C1 segment of cervical spinal cord (tissue), 14 donors: ENCODE measurements around the gene SYNGR2.
"Not testable (repeated sequence)": the region's sequence is repeated elsewhere in the genome, so short reads cannot be mapped to it uniquely, and the experiment has no call there.

Source experiments
- DNase-seq, 14 donors: peaks; one replicate each; lab custom pipeline; 2025; lab: John Stamatoyannopoulos, UW

Gene SYNGR2

DNA sequence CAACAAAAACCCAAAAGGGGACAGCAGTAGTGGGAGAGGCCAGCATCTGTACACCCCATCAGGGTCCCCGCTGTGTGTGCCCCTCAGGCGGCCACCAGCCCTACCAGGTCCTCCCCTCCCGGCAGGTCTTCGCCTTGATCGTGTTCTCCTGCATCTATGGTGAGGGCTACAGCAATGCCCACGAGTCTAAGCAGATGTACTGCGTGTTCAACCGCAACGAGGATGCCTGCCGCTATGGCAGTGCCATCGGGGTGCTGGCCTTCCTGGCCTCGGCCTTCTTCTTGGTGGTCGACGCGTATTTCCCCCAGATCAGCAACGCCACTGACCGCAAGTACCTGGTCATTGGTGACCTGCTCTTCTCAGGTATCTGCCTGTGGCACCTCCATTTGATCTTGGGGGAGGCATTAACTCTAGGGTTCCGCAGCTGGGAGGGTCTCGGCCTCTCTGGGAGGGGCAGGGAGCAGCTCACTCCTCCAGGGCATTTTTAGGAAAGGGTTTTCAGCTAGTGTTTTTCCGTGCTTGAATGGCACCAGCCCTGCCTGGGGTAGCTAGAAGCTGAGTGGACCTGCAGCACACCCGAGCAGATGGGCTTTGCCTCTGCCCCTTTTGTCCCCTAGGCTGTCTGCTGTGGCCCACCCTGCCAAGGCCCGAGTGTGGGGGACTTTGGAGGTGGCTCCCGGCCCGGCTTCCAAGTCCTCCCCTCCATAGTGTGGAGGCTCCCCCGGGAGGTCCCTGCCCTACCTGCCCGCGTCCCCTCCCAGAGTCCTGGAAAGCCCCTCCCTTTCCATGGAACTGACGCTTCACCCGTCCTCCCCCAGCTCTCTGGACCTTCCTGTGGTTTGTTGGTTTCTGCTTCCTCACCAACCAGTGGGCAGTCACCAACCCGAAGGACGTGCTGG is 2.6 kb downstream of the SYNGR2 start:
- DNase-seq = peak in 1 of 14 donors; percentile 22

DNA sequence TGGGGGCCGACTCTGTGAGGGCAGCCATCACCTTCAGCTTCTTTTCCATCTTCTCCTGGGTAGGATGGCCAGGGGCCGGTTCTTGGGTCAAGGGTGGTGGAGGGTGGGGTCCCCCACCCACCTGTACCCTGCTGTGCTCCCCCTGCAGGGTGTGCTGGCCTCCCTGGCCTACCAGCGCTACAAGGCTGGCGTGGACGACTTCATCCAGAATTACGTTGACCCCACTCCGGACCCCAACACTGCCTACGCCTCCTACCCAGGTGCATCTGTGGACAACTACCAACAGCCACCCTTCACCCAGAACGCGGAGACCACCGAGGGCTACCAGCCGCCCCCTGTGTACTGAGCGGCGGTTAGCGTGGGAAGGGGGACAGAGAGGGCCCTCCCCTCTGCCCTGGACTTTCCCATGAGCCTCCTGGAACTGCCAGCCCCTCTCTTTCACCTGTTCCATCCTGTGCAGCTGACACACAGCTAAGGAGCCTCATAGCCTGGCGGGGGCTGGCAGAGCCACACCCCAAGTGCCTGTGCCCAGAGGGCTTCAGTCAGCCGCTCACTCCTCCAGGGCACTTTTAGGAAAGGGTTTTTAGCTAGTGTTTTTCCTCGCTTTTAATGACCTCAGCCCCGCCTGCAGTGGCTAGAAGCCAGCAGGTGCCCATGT is 3.3 kb downstream of the SYNGR2 start:
- DNase-seq = not testable (repeated sequence)

DNA sequence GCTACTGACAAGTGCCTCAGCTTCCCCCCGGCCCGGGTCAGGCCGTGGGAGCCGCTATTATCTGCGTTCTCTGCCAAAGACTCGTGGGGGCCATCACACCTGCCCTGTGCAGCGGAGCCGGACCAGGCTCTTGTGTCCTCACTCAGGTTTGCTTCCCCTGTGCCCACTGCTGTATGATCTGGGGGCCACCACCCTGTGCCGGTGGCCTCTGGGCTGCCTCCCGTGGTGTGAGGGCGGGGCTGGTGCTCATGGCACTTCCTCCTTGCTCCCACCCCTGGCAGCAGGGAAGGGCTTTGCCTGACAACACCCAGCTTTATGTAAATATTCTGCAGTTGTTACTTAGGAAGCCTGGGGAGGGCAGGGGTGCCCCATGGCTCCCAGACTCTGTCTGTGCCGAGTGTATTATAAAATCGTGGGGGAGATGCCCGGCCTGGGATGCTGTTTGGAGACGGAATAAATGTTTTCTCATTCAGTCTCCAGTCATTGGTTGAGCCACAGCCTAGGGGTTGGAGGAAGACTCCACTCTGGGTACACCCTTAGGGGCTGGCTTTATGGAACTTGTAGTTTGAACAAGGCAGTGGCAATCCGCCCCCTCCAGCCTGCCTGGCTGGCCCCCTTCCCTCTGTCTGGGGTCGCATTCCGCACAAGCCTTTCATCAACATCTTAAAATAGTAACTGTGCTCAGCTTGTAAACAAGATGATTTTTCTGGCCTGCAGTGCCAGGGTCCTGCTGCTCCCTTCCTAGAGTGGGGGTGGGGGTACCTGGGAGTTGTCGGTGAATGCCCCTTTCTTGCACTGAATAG is 4.1 kb downstream of the SYNGR2 start:
- DNase-seq = peak in 5 of 14 donors; percentile 26 to 42 (median 32)

DNA sequence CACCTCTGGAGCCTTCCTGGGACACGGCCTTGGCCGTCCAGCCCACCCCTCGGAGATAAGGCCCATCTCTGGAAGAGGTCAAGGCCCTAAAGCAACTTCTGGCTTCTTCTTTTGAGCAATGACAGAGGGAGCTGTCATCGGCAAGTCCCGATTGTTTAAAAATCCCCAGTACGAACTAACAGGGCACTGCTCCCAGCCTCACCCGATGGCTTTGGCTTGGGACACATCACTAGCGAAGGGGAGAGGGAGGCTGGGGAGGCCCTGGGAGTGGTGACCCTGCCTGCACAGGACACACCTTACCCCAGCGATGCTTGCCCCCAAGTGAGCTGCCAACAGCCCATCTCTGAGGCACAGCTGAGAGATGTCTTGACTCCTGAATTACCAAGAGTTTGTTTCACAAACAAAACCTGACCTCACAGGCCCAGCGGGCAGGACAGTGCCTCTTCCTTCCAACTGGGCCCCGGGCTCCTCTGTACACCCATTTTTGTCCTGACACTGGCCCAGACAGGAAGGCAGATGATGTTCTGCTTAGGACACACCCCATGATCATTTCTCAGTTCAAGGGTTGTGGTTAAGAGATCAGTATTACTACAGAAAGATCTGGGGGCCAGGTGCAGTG is 4.8 kb downstream of the SYNGR2 start:
- peak in 1 of 14 donors; percentile 13 for DNase-seq

DNA sequence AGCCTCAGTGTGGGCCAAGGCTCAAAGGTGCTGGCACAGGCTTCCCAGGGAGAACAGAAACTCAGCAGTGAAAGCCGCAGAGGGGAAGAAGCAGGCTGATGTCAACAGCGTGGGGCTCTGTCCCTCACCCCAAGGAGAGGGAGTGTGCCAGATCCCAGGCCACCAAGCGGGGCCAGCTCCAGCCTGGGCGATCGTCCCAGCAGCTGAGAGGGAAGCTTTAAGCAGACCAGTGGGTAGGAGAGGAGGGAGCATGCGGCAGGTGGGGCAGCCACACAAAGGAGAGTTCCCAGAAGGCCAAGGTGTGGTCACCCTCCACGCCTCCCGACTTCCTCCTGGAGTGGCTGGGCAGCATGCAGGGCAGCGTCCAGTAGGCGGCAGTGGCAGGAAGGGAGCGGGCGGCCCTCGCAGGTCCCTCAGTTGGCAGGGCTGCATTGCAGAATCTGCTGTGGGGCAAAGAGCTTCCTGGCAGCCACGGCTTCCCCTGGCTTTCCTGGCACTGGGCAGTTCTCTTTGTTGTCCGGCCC is 6.0 kb downstream of the SYNGR2 start:
- DNase-seq = peak in 13 of 14 donors; percentile 58 to 97 (median 87)

DNA sequence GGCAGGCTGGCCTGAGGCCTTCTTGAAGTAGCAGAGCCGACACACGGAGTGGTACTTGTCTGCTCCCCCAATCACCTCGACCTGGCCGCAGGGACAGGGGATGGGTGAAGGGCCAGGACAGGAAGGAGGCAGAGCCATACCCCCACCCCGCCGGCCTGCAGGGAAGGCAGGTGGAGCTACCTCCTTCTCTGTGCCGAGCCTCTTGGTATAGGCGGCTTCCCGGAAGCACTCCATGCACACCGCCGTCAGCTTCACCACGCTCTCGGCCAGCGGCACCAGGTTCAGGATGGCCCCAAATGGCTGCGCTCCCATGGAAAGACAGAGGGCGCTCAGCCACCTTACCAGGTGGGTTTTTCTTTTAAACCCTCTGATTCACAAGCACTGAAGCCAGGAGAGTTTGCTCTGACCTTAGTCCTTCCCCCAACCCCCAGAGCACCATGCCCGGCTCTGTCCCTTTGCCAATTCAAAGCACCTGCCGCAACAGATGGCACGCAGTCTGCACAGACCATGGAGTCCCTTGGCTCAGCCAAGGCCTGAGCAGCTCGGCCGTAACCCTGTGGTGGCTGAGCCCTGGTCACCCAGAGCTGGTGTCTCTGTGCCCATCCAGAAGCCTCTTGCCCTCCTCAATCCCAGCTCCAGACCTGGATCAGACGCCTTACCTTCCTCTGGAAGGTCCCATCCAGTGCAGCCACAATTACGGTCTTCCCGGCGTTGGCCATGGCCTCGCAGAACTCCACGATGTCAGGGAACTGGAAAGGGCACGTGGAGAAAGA is 6.7 kb downstream of the SYNGR2 start:
- DNase-seq = peak in 3 of 14 donors; percentile 44 to 97 (median 74)

DNA sequence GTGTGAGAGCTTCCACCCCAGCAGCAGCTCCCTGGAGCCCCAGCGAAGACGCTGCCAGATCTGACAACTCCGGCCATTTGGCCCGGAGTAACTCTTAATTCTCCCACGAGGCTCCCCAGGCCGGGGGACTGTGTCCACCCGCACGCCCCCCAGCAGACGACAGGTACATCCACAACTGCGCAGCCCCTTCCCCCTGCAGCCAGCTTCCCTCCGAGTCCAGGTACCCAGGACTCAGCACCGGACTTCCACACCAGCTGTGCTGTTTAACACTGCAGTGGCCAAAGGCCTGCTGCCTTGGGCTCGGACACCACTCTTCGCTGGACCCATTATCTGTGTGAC is 7.2 kb downstream of the SYNGR2 start:
- DNase-seq = no peak

DNA sequence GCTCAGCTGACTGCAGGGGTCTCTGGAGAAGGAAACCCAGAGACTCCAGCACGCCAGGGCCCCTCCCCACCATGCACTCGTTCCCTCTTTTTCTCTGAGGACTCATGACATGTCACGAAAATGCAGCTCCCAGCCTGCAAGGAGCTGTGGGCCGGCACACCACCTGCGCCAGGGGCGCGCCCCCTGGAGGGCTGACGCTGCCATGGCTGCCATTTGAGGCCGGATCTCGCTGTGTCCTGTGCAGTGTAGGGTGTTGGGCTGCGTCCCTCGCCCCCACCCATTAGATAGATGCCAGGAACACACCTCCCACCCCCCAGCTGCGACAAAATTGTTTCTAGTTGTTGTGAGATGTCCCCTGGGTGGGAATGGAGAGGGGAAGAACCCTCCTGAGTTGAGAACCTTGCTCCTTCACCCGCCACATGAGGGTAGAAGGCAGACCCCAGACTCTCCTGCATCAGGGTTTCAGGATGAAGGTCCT is 8.2 kb downstream of the SYNGR2 start:
- DNase-seq = peak in 10 of 14 donors; percentile 11 to 67 (median 40)

DNA sequence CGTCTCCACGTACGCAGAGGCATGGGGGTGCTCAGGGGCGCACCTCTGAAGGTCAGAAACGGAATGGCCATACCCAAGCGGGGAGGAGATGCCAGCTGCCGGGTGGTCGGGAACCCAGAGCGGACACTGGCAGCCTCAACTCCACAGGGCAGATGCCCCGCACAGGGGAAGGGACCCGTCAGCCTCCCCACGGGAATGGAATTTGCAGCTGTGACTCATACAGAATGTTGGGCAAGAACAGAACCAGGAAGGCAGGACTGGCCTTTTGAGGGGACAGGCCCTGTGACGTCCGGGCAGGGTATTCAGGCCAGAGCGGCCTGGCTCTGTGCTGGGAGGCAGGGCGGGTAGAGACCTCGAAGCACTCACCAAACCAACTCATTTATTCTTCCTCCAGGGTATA is 11.0 kb downstream of the SYNGR2 start:
- DNase-seq = peak in 1 of 14 donors; percentile 34

DNA sequence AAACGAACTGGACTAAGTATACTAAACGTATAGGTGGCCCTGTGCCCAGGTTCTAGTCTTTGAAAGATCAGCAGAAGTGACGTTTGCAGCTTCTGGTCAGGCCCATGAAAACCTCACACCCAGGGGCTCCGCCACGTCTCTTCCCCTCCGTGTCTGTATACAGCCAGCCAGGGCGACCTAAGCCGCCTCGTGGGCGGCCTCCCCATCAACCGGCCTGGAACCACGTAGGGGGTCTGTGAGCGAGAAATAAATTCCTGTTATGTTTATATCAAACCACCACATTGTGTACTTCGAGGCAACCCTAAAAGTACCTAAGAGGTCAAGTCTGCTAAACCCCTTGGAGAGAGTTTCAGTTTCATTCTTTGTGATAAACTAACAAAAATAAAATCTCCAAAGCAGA is 11.7 kb downstream of the SYNGR2 start:
- DNase-seq = no peak

DNA sequence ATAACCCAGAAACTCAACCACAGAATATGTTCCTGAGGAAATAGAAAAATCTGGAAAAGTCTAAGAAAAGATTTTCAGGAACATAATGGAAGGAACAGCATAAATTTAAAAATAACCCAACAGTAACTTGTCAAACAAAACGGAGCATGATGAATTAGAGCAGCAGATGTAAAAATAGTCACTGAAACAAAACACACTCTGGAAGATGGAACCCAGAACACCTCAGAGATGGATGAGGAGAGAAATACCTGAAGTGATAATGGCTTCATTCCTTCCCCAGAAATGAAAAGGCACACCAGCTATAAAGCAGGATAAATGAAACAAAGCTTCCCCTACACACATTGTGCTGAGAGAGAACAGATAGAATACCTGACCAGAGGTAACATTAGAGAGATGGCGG is 12.1 kb downstream of the SYNGR2 start:
- no peak for DNase-seq

DNA sequence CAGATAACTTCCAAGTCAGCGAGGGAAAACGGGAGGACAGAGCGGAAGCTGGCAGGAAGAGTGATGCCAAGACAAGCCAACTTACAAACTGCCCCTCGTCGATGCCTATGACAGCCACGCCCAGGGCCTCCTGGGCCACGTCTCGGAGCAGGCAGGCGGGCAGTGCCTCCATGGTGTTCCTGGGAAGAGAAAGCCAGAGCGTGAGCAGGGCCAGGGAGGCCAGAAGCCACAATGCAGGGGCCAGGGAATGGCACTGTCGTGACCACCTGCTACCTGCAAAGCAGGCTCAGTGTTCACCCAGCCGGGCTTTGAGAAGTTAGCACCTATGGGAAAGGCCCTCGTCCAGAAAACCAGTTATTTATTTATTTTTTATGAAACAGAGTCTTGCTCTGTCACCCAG is 14.1 kb downstream of the SYNGR2 start:
- no peak for DNase-seq

DNA sequence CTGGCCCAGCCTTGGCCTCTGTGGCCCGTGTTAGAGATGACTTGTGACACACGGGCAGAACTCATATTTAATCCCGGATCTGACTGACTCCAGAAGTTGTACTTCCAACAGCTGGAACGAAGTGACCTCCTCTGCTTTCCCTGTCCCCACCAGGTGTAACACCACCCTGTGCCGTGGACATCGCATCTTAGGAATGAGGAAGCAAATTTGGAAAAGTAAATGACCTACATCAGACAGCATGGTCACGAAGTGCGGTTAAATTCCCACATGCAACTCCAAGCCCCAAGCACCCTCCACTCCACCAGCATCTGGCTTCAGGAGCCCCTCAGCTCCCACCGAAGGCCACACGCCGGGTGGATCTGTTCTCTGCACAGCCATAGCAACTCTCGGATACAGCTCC is 15.5 kb downstream of the SYNGR2 start:
- no peak for DNase-seq

DNA sequence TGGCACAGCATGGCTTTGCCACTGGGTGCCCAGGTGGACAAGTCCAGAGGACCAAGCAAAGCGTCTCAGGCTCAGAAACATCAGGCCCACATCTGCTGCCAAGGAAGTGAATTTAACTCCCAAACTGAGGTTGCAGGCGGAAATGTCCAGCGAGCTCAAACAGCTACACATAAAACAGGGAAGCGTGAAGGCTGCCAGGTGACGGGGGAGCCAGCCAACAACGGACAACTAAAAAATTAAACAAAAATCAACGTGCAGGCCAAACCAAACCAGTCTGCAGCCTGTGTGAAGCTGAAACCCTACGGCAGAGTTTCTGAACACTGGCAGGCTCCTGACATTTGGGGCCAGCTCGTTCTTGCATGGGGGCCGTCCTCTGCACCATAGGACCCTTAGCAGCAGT is 16.0 kb downstream of the SYNGR2 start:
- no peak for DNase-seq

DNA sequence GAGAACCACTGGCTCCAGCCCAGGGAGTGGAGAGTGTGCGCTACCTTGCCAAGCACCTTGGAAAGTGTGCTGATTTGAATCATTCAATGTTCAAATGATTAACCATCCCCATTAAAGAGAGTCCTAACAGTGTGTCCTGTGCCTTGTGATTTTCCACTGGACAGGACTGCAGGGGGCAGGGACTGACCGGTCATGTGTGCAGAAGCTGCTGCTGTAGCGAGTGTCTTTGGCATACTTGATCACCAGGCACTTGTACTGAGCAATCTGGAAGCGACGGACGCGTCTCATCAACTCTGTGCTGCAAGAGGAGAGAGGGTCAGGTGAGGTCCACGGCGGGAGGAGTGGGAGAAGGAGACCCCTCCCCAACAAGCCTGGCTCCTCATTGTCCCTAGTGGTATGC is 16.5 kb downstream of the SYNGR2 start:
- DNase-seq = peak in 1 of 14 donors; percentile 35

DNA sequence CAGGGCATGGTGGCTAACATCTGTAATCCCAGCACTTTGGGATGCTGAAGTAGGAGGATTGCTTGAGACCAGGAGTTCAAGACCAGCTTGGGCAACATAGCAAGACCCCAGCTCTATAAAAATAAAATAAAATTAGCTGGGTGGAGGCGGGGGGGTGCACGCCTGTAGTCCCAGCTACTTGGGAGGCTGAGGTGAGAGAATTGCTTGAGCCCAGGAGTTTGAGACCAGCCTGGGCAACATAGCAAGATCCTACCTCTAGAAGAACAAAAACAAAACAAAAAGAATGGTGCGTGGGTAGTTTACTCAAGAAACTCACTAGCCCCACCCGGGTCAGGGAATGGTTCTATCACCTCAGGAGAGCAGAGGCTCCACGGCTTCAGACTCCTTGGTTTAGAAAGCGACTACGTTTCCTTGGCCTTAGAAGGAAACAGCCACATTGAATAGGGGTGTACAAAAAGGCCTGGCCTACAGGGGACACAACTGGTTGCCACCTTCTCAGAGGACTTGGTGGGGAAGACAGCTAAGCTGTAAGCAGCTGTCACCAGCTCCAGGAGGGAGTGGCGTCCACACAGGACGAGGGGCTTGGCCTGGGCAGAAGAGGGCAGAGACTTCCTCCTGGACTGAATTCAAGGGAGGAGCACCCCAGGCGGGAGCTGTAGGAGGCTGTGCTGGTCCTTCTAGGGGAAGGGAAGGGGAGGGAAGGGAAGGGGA is 17.8 kb downstream of the SYNGR2 start:
- no peak for DNase-seq

DNA sequence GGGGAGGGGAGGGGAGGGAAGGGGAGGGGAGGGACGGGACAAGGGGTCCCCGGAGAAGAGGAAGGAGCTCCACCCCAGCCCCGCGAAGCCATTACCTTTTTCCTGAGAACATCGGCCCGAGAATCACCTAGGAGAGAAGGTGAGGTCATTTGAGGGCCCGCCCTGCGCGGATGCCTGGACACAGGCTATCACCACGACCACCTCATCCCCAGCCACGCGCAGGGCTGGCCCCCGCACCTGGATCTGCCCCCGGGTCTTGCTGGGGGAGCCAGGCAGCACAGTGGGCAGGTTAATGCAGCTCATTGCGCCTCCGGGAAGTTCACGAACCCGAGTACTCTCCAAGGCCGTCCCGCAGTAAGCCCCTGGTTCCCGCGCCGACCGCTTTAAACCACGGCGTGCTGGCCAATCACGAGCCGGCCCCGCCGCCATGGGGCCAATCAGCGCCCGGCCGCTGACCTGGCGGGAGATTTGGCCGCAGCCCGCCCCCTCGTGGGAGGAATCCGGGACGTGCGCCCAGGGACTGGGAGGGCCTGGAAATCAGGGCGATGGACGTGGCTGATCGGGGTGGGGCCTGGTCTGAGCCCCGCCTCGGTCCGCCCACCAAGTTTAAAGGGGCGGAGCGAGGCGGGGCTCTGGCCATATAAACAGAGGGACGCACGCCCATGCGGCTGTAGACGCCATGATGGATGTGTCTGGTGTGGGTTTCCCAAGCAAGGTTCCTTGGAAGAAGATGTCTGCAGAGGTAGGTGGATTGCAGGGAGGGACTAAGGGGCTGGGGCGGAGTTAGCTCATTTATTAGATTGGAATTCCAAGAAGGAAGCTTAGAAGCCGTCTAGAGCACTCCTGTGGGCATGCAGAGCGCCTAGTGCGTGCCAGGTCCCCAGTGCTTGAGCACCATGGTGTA is 18.6 kb downstream of the SYNGR2 start, which contains the start of the genes AFMID and TK1:
TSS of gene AFMID (plus strand) at position 671 of the 904 bp plus-strand sequence. CDS start at position 680, 9 bp downstream.
TSS of gene TK1 (minus strand) at position 361 of the 904 bp plus-strand sequence. CDS start at position 303, 58 bp downstream.
- DNase-seq = peak; percentile 53 to 98 (median 90)

DNA sequence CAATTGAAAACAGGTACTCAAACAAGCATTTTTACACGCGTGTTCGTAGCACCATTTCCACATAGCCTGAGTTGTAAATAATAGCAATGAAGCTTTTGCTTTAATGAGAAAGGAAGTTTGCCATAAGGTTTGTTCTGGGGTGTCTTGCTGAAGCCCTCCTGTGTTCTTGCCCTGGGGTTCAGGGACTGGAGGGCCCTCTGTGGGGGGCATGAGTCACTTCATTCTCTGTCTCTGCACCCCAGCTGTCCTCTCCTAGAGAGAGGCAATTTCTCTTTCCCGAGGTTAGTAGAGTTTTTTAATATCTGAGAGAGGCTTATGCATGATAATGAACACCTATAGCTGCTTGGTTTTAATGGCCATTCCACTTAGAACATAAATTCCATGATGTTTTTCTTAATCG is 28.3 kb downstream of the SYNGR2 start:
- DNase-seq = no peak
